IMR-90 (cell line): ENCODE data around the gene GRIFIN.

ENCODE experiments used
- BHLHE40 ChIP-seq: fragments of 150-350 bp; IDR thresholded peaks from 2 replicates; pipeline ENCODE4 v1.6.1; 2016; ENCODE audit warnings: mild to moderate bottlenecking, low read depth, low read length
- CEBPB ChIP-seq: IDR thresholded peaks from 2 replicates; pipeline ENCODE4 v1.6.1; 2012; ENCODE audit warnings: low read depth, low read length, improper control_type of control experiment
- CTCF ChIP-seq: conservative IDR thresholded peaks from 2 replicates; pipeline ENCODE4 v1.5.1; 2012; ENCODE audit warnings: mild to moderate bottlenecking, low read depth, low read length, improper control_type of control experiment
- FOS ChIP-seq: fragments of 150-350 bp; IDR thresholded peaks from 2 replicates; pipeline ENCODE4 v1.6.1; 2016; ENCODE audit warnings: low read depth, low read length
- MXI1 ChIP-seq: IDR thresholded peaks from 2 replicates; pipeline ENCODE4 v1.6.1; 2012; ENCODE audit warnings: low read depth, mild to moderate bottlenecking, low read length, moderate library complexity, borderline replicate concordance
- NFE2L2 ChIP-seq: fragments of 150-350 bp; IDR thresholded peaks from 2 replicates; pipeline ENCODE4 v1.6.1; 2016; ENCODE audit warnings: low read depth, mild to moderate bottlenecking, low read length
- POLR2A ChIP-seq: IDR thresholded peaks from 2 replicates; pipeline ENCODE4 v1.6.1; 2012; ENCODE audit warnings: mild to moderate bottlenecking, low read depth, low read length

- TF ChIP-seq CTCF (no peak), POLR2A (no peak), MXI1 (no peak), FOS (no peak), CEBPB (no peak), NFE2L2 (no peak), BHLHE40 (no peak)
Observed at GRCh38 chr7:2482725-2483451, 6.7 kb upstream of the GRIFIN start.
